GF-D8 (cell line): Measurements from ENCODE around the gene GRID1.

Experiments used
- DNase-seq: peaks from one replicate; lab custom pipeline; 2025; lab: John Stamatoyannopoulos, UW

The GRID1 gene

GRCh38 chr10:86266446-86267242 is 100.0 kb downstream of the GRID1 start:
- no peak for DNase-seq

GRCh38 chr10:86265895-86266259 is 100.7 kb downstream of the GRID1 start:
- DNase-seq, result no peak

- no peak for DNase-seq
Measured at GRCh38 chr10:86265236-86265894, 101.2 kb downstream of the GRID1 start.

- no peak for DNase-seq
Measured at GRCh38 chr10:86264481-86265231, 101.9 kb downstream of the GRID1 start.

- DNase-seq, result no peak
Measured at GRCh38 chr10:86263907-86264306, 102.7 kb downstream of the GRID1 start.

GRCh38 chr10:86263209-86263608 is 103.4 kb downstream of the GRID1 start:
- DNase-seq, result no peak

- DNase-seq, result no peak
Measured at GRCh38 chr10:86262688-86263181, 103.9 kb downstream of the GRID1 start.

- DNase-seq, result no peak
Measured at GRCh38 chr10:86261941-86262687, 104.5 kb downstream of the GRID1 start.

GRCh38 chr10:86261470-86261869 is 105.1 kb downstream of the GRID1 start:
- DNase-seq, result no peak

GRCh38 chr10:86260564-86260963 is 106.0 kb downstream of the GRID1 start:
- DNase-seq, result no peak

- DNase-seq, result no peak
Measured at GRCh38 chr10:86259901-86260562, 106.6 kb downstream of the GRID1 start.

GRCh38 chr10:86258941-86259340 is 107.7 kb downstream of the GRID1 start:
- DNase-seq, result no peak

- DNase-seq, result no peak
Measured at GRCh38 chr10:86258499-86258898, 108.1 kb downstream of the GRID1 start.

GRCh38 chr10:86257683-86258082 is 108.9 kb downstream of the GRID1 start:
- no peak for DNase-seq

- no peak for DNase-seq
Measured at GRCh38 chr10:86256690-86257315, 109.8 kb downstream of the GRID1 start.

GRCh38 chr10:86255405-86256251 is 111.0 kb downstream of the GRID1 start:
- no peak for DNase-seq

- DNase-seq, result no peak
Measured at GRCh38 chr10:86254526-86255174, 111.9 kb downstream of the GRID1 start.

GRCh38 chr10:86254081-86254480 is 112.5 kb downstream of the GRID1 start:
- DNase-seq, result no peak
